ENCODE data around the gene FOXN3. TPM values are rescaled to one million over a fixed set of nuclear protein-coding genes. Genes with fewer than 3 reads are reported as not detected.

Gene FOXN3
- total and polyA plus RNA-seq, 10 of the 15 experiments (the other 5 are each of a cell fraction or from before 2014, with no cell fraction given) = 4.5 to 68.9 (median 29.7) TPM

DNA sequence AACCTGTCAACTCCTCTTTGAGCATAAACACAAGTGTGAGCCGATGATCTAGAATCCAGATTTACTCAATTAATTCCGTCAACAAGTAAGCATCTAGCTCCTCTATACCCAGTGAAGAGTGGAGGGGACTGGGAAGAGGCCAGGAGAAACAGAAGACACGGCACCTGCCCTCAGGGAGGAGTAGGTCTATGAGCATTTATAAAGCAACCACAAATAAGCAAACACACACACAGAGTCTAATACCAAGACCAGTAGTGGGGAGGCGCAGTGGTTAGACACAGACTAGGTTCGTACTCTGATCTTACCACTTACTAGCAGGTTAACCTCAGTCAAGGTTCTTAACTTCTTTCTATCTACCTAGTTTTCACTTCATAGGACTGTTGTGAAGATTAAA lies 5.9 kb upstream of the FOXN3 start:
- BruUV-seq (replicated peaks) = no TSS peak
- Histone ChIP-seq H3K9me3 (replicated peaks; ENCODE audit: control insufficient read depth, insufficient read depth, low read length) (no peaks in the 10 kb centered on the region), H3K27ac (ENCODE audit: control insufficient read depth, insufficient read depth) (no peak overlapping the region), H3K9ac (ENCODE audit: control insufficient read depth, insufficient read depth, low read length) (no peak overlapping the region), H3K4me3 (no peak overlapping the region), H3K27me3 (replicated peaks in 1 of 2; ENCODE audit: control insufficient read depth in 2 of 2, insufficient read depth in 2 of 2, low read length in 1 of 2) (no peaks in the 10 kb centered on the region), H3K36me3 (ENCODE audit: control insufficient read depth in 2 of 2, insufficient read depth in 2 of 2, low read length in 1 of 2) (no peaks in the 10 kb centered on the region), H3K79me2 (ENCODE audit: control insufficient read depth, insufficient read depth, low read length) (peaks cover 2% of the 10 kb centered on the region), H4K20me1 (ENCODE audit: control insufficient read depth, insufficient read depth) (no peaks in the 10 kb centered on the region), H3K4me2 (ENCODE audit: control insufficient read depth, insufficient read depth) (no peak overlapping the region), H2AFZ (ENCODE audit: control insufficient read depth, low read depth, low read length) (no peak overlapping the region), H3K4me1 (ENCODE audit: control insufficient read depth, insufficient read depth, low read length) (peaks cover 17% of the 10 kb centered on the region)
- ChIA-PET SMC1A (ENCODE audit: uncharacterized antibody, unreplicated experiment) (interaction anchor here (0.7 kb wide), 3 partner anchors 81 to 246 kb away, joined by 3 read pairs; no protein-coding TSS in a partner anchor), RAD21 (ENCODE audit: unreplicated experiment) (no interaction called here), CTCF (interaction anchor here (0.9 kb wide), 1 partner anchor 206 kb away, joined by 3 read pairs; no protein-coding TSS in a partner anchor), POLR2A (no interaction called here)
- intact Hi-C loops (cut with micrococcal nuclease; ENCODE audit: unreplicated experiment) (no loop called here), in situ Hi-C loops (cut with MboI) (loop anchor here (10.0 kb wide), 1 partner anchor 258 kb away; no protein-coding TSS in a partner anchor)
- no peak for DNase-seq (ENCODE audit: low read depth, low spot score)
- WGBS (ENCODE audit: insufficient coverage, insufficient replicate concordance, low lambda C conversion rate, missing lambda C conversion rate) = 83% methylated on average over 5 of the region's 5 CpGs
- FAIRE-seq = no peak
- no peak for ATAC-seq
- TF ChIP-seq BCL11A (IDR thresholded peaks at IDR 0.05; ENCODE audit: low read depth, low read length) (no peak), EGR1 (IDR thresholded peaks at IDR 0.05; ENCODE audit: borderline replicate concordance in 1 of 2, low read depth in 2 of 2, low read length in 2 of 2) (no peak), STAT1 (conservative IDR thresholded peaks at IDR 0.05) (no peak), BMI1 (IDR thresholded peaks at IDR 0.05; ENCODE audit: borderline replicate concordance) (no peak), KDM1A (IDR thresholded peaks at IDR 0.05; ENCODE audit: borderline replicate concordance) (no peak), TBL1XR1 (IDR thresholded peaks at IDR 0.05; ENCODE audit: low read depth, low read length) (no peak), ETV6 (conservative IDR thresholded peaks at IDR 0.05 in 1 of 2, IDR thresholded peaks at IDR 0.05 in 1 of 2; ENCODE audit: borderline replicate concordance in 1 of 2, low read depth in 1 of 2) (no peak), ZNF207 (IDR thresholded peaks at IDR 0.05; ENCODE audit: borderline replicate concordance) (no peak), PAX5 (IDR thresholded peaks at IDR 0.05; ENCODE audit: borderline replicate concordance, low read depth, low read length) (no peak), LARP7 (IDR thresholded peaks at IDR 0.05) (no peak), POLR2A (IDR thresholded peaks at IDR 0.05; ENCODE audit: low read depth, low read length) (no peak)
- TF ChIP-seq, protein P1, sequence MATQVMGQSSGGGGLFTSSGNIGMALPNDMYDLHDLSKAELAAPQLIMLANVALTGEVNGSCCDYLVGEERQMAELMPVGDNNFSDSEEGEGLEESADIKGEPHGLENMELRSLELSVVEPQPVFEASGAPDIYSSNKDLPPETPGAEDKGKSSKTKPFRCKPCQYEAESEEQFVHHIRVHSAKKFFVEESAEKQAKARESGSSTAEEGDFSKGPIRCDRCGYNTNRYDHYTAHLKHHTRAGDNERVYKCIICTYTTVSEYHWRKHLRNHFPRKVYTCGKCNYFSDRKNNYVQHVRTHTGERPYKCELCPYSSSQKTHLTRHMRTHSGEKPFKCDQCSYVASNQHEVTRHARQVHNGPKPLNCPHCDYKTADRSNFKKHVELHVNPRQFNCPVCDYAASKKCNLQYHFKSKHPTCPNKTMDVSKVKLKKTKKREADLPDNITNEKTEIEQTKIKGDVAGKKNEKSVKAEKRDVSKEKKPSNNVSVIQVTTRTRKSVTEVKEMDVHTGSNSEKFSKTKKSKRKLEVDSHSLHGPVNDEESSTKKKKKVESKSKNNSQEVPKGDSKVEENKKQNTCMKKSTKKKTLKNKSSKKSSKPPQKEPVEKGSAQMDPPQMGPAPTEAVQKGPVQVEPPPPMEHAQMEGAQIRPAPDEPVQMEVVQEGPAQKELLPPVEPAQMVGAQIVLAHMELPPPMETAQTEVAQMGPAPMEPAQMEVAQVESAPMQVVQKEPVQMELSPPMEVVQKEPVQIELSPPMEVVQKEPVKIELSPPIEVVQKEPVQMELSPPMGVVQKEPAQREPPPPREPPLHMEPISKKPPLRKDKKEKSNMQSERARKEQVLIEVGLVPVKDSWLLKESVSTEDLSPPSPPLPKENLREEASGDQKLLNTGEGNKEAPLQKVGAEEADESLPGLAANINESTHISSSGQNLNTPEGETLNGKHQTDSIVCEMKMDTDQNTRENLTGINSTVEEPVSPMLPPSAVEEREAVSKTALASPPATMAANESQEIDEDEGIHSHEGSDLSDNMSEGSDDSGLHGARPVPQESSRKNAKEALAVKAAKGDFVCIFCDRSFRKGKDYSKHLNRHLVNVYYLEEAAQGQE (IDR thresholded peaks at IDR 0.05; ENCODE audit: low read depth, low read length) = no peak
- TF ChIP-seq, protein P2, sequence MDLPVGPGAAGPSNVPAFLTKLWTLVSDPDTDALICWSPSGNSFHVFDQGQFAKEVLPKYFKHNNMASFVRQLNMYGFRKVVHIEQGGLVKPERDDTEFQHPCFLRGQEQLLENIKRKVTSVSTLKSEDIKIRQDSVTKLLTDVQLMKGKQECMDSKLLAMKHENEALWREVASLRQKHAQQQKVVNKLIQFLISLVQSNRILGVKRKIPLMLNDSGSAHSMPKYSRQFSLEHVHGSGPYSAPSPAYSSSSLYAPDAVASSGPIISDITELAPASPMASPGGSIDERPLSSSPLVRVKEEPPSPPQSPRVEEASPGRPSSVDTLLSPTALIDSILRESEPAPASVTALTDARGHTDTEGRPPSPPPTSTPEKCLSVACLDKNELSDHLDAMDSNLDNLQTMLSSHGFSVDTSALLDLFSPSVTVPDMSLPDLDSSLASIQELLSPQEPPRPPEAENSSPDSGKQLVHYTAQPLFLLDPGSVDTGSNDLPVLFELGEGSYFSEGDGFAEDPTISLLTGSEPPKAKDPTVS (IDR thresholded peaks at IDR 0.05; ENCODE audit: low read depth, low read length) = no peak
- TF ChIP-seq, protein P3, sequence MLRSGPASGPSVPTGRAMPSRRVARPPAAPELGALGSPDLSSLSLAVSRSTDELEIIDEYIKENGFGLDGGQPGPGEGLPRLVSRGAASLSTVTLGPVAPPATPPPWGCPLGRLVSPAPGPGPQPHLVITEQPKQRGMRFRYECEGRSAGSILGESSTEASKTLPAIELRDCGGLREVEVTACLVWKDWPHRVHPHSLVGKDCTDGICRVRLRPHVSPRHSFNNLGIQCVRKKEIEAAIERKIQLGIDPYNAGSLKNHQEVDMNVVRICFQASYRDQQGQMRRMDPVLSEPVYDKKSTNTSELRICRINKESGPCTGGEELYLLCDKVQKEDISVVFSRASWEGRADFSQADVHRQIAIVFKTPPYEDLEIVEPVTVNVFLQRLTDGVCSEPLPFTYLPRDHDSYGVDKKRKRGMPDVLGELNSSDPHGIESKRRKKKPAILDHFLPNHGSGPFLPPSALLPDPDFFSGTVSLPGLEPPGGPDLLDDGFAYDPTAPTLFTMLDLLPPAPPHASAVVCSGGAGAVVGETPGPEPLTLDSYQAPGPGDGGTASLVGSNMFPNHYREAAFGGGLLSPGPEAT (IDR thresholded peaks at IDR 0.05; ENCODE audit: low read depth) = no peak
- TF ChIP-seq, protein P4, sequence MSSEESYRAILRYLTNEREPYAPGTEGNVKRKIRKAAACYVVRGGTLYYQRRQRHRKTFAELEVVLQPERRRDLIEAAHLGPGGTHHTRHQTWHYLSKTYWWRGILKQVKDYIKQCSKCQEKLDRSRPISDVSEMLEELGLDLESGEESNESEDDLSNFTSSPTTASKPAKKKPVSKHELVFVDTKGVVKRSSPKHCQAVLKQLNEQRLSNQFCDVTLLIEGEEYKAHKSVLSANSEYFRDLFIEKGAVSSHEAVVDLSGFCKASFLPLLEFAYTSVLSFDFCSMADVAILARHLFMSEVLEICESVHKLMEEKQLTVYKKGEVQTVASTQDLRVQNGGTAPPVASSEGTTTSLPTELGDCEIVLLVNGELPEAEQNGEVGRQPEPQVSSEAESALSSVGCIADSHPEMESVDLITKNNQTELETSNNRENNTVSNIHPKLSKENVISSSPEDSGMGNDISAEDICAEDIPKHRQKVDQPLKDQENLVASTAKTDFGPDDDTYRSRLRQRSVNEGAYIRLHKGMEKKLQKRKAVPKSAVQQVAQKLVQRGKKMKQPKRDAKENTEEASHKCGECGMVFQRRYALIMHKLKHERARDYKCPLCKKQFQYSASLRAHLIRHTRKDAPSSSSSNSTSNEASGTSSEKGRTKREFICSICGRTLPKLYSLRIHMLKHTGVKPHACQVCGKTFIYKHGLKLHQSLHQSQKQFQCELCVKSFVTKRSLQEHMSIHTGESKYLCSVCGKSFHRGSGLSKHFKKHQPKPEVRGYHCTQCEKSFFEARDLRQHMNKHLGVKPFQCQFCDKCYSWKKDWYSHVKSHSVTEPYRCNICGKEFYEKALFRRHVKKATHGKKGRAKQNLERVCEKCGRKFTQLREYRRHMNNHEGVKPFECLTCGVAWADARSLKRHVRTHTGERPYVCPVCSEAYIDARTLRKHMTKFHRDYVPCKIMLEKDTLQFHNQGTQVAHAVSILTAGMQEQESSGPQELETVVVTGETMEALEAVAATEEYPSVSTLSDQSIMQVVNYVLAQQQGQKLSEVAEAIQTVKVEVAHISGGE (CRISPR knock-in tag; IDR thresholded peaks at IDR 0.05) = no peak
